ENCODE results near the gene WIZ.

Gene WIZ

GRCh38 chr19:15371786-15372380, 77.9 kb downstream of the WIZ start:
- no peak for DNase-seq

- no peak for DNase-seq
Observed at GRCh38 chr19:15371119-15371518, 78.6 kb downstream of the WIZ start.
